ENCODE data around the gene HLA-DMB.

GRCh38 chr6:32950449-32950848, 9.6 kb upstream of the HLA-DMB start:
- TF ChIP-seq CTCF (IDR thresholded peaks at IDR 0.05; ENCODE audit: low read depth, low read length, poor library complexity, severe bottlenecking) = no peak
- TF ChIP-seq EZH2phosphoT487 (IDR thresholded peaks at IDR 0.05; ENCODE audit: borderline replicate concordance, low read length) = no peak

Measured in DOHH2 (cell line).